Activated gamma-delta T cell treated with Interleukin-2 at 50 U/mL for 16 hours (primary cell): ENCODE results near the gene YWHAH.

Source experiments
- DNase-seq: peaks from one replicate; pipeline ENCODE4 v3.0.0-alpha.2; 2020

The YWHAH gene

GRCh38 chr22:31983911-31984656 lies 39.7 kb downstream of the YWHAH start:
- no peak for DNase-seq

- no peak for DNase-seq
These were observed 42.9 kb downstream of the YWHAH start for GRCh38 chr22:31987218-31987617.

GRCh38 chr22:31991102-31991839 lies 46.9 kb downstream of the YWHAH start:
- no peak for DNase-seq

- no peak for DNase-seq
These were observed 50.7 kb downstream of the YWHAH start for GRCh38 chr22:31995046-31995445.

GRCh38 chr22:31995807-31996206 lies 51.5 kb downstream of the YWHAH start:
- DNase-seq: no peak

GRCh38 chr22:31998784-31999385 lies 54.5 kb downstream of the YWHAH start:
- no peak for DNase-seq

GRCh38 chr22:32000181-32000580 lies 55.8 kb downstream of the YWHAH start:
- no peak for DNase-seq

- no peak for DNase-seq
These were observed 61.1 kb downstream of the YWHAH start for GRCh38 chr22:32005453-32005852.
